HEK293 (cell line): ENCODE data around the gene ARHGAP6.

ENCODE experiments used
- ATF2 ChIP-seq: fragments of 450-650 bp; formaldehyde crosslinking; IDR thresholded peaks from 2 replicates; pipeline ENCODE4 v1.5.1; 2016; ENCODE audit warnings: missing biosample characterization, missing genetic modification characterization, low read depth
- BCL11B ChIP-seq: fragments of 450-650 bp; formaldehyde crosslinking; IDR thresholded peaks from 2 replicates; pipeline ENCODE4 v1.5.1; 2016; ENCODE audit warnings: low read depth, missing biosample characterization, missing genetic modification characterization
- CTCF ChIP-seq: fragments of 450-650 bp; formaldehyde crosslinking; IDR thresholded peaks from 2 replicates; pipeline ENCODE4 v1.5.1; 2016; ENCODE audit warnings: missing biosample characterization, missing genetic modification characterization
- ELK4 ChIP-seq: IDR thresholded peaks from 2 replicates; pipeline ENCODE4 v1.6.1; 2011; ENCODE audit warnings: mild to moderate bottlenecking, low read depth, low read length, borderline replicate concordance
- PRDM1 ChIP-seq: fragments of 450-650 bp; formaldehyde crosslinking; IDR thresholded peaks from 2 replicates; pipeline ENCODE4; 2016; ENCODE audit warnings: missing biosample characterization, missing genetic modification characterization
- ZFP3 ChIP-seq: fragments of 450-650 bp; formaldehyde crosslinking; IDR thresholded peaks from 2 replicates; pipeline ENCODE4 v1.5.1; 2016; ENCODE audit warnings: low read depth, missing biosample characterization, missing genetic modification characterization
- ZNF221 ChIP-seq: fragments of 450-650 bp; formaldehyde crosslinking; IDR thresholded peaks from 2 replicates; pipeline ENCODE4 v1.5.1; 2017; ENCODE audit warnings: missing biosample characterization, missing genetic modification characterization, borderline replicate concordance
- ZNF302 ChIP-seq: fragments of 450-650 bp; formaldehyde crosslinking; IDR thresholded peaks from 2 replicates; pipeline ENCODE4 v1.5.1; 2016; ENCODE audit warnings: missing biosample characterization, missing genetic modification characterization, low read depth

- TF ChIP-seq CTCF (tag by site-specific recombination) (no peak), BCL11B (tag by site-specific recombination) (no peak), ELK4 (no peak), PRDM1 (no peak), ATF2 (tag by site-specific recombination) (no peak), ZFP3 (no peak), ZNF302 (tag by site-specific recombination) (no peak), ZNF221 (tag by site-specific recombination) (no peak)
These were observed 468.0 kb downstream of the ARHGAP6 start for GRCh38 chrX:11197671-11198070.
